Ishikawa (cell line): ENCODE data around the gene CBX8.

ENCODE experiments used
- CEBPB ChIP-seq: IDR thresholded peaks from 2 replicates; pipeline ENCODE4 v1.6.1; 2012
- EGR1 ChIP-seq: IDR thresholded peaks from 2 replicates; pipeline ENCODE4 v1.6.1; 2012
- EP300 ChIP-seq: IDR thresholded peaks from 2 replicates; pipeline ENCODE4 v1.6.1; 2012; ENCODE audit warnings: borderline replicate concordance
- MAX ChIP-seq: IDR thresholded peaks from 2 replicates; pipeline ENCODE4 v1.6.1; 2012
- NFIC ChIP-seq: IDR thresholded peaks from 2 replicates; pipeline ENCODE4 v1.6.1; 2012
- RAD21 ChIP-seq: IDR thresholded peaks from 2 replicates; pipeline ENCODE4 v1.6.1; 2012; ENCODE audit warnings: low read depth
- TAF1 ChIP-seq: IDR thresholded peaks from 2 replicates; pipeline ENCODE4 v1.6.1; 2012; ENCODE audit warnings: low read depth, mild to moderate bottlenecking
- TEAD4 ChIP-seq: IDR thresholded peaks from 2 replicates; pipeline ENCODE4 v1.6.1; 2012
- YY1 ChIP-seq: IDR thresholded peaks from 2 replicates; pipeline ENCODE4 v1.6.1; 2012; ENCODE audit warnings: low read depth
- ZBTB7A ChIP-seq: IDR thresholded peaks from 2 replicates; pipeline ENCODE4 v1.6.1; 2012; ENCODE audit warnings: low read depth
- TF ChIP-seq, protein P1 (sequence below): IDR thresholded peaks from 2 replicates; pipeline ENCODE4 v1.6.1; 2012; ENCODE audit warnings: low read depth, mild to moderate bottlenecking

GRCh38 chr17:79830763-79831264, 33.9 kb upstream of the CBX8 start:
- TF ChIP-seq, protein P1, sequence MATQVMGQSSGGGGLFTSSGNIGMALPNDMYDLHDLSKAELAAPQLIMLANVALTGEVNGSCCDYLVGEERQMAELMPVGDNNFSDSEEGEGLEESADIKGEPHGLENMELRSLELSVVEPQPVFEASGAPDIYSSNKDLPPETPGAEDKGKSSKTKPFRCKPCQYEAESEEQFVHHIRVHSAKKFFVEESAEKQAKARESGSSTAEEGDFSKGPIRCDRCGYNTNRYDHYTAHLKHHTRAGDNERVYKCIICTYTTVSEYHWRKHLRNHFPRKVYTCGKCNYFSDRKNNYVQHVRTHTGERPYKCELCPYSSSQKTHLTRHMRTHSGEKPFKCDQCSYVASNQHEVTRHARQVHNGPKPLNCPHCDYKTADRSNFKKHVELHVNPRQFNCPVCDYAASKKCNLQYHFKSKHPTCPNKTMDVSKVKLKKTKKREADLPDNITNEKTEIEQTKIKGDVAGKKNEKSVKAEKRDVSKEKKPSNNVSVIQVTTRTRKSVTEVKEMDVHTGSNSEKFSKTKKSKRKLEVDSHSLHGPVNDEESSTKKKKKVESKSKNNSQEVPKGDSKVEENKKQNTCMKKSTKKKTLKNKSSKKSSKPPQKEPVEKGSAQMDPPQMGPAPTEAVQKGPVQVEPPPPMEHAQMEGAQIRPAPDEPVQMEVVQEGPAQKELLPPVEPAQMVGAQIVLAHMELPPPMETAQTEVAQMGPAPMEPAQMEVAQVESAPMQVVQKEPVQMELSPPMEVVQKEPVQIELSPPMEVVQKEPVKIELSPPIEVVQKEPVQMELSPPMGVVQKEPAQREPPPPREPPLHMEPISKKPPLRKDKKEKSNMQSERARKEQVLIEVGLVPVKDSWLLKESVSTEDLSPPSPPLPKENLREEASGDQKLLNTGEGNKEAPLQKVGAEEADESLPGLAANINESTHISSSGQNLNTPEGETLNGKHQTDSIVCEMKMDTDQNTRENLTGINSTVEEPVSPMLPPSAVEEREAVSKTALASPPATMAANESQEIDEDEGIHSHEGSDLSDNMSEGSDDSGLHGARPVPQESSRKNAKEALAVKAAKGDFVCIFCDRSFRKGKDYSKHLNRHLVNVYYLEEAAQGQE: no peak
- TF ChIP-seq TAF1 (no peak), CEBPB (no peak), NFIC (no peak), EP300 (no peak), YY1 (no peak), TEAD4 (no peak), ZBTB7A (peak; percentile 24; the same call in 1 of the 2 replicates), EGR1 (no peak), RAD21 (no peak), MAX (no peak)
